ENCODE data around the gene UGT1A9. TPM values are rescaled to one million over a fixed set of nuclear protein-coding genes. Genes with fewer than 3 reads are reported as not detected.
A peak's percentile ranks its signal among the peaks of the same experiment; 100 is the strongest.

UGT1A9 gene
- total RNA-seq, 1 experiment from 2014 or later = not detected

DNA sequence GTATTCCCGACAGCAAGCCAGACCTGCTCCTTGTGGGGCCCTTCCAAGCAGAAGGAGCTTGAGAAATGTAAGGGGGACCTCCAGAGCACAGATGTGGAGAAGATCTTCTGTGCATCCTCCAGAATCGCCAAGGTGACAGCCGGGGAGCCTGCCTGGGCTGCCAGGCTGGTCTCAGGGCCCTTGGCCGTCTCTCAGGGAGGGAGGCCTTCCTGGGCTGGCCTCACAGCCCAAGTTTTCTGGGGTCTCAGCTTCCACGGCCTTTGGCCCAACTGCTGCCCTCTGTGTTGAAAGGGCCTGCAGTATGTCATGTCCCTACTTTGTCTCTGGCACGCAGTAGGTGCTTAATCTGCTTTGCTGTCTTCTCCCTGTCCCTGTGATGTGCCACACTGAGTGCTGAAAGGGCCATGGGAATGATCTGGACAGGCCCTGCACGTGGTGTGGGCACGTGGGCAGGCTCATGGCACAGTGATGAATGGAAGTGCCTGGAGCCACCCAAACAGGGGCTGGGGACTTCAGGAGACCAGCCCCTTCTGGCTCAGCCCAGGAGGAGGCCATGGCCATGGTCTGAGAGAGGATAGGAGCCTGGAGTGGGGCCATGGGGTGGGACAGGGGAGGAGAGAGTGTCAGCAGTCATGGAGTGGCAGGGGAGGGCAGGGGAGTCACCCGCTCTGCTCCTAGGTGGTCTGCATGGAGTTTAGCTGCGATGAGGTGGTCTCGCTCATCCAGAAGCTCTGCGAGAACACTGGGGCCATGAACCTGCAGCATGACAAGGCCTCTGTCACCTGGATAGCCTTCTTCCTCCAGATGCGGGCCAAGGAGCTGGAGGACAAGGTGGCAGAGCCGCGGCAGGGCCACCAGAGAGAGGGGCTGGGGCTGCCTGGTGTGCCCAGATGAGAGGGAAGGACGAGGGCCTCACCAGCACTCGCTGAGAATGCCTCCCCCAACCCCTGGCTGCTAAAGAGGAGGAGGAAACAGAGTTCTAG, 147.2 kb downstream of the UGT1A9 start:
- Histone ChIP-seq H3K9ac (ENCODE audit: low read length) (no peak overlapping the region), H3K9me3 (ENCODE audit: low read length) (no peaks in the 10 kb centered on the region), H3K79me2 (ENCODE audit: low read length) (no peaks in the 10 kb centered on the region), H4K20me1 (ENCODE audit: insufficient read depth, low read depth, low read length) (no peaks in the 10 kb centered on the region), H2AFZ (ENCODE audit: low read length) (no peak overlapping the region), H3K4me1 (ENCODE audit: low read length) (peaks cover 59% of the 10 kb centered on the region), H3K36me3 (ENCODE audit: insufficient read depth, low read length) (no peaks in the 10 kb centered on the region), H3K4me3 (ENCODE audit: low read length) (no peak overlapping the region), H3K27ac (ENCODE audit: low read length) (no peak overlapping the region), H3K27me3 (ENCODE audit: low read length) (no peaks in the 10 kb centered on the region), H3K9me2 (replicated peaks; ENCODE audit: insufficient read depth, low read length) (no peaks in the 10 kb centered on the region), H3K4me2 (ENCODE audit: low read depth, low read length, poor library complexity, severe bottlenecking) (no peak overlapping the region)
- DNase-seq = no peak

- H3K79me2 ChIP-seq (ENCODE audit: low read length) = no peaks in the 10 kb centered on the region
- no peak overlapping the region for H2AFZ ChIP-seq (ENCODE audit: low read length)
- H4K20me1 ChIP-seq (ENCODE audit: insufficient read depth, low read depth, low read length) = no peaks in the 10 kb centered on the region
- H3K27ac ChIP-seq (ENCODE audit: low read length) = no peak overlapping the region
- no peak overlapping the region for H3K9ac ChIP-seq (ENCODE audit: low read length)
- no peaks in the 10 kb centered on the region for H3K9me2 ChIP-seq (replicated peaks; ENCODE audit: insufficient read depth, low read length)
- no peak overlapping the region for H3K4me3 ChIP-seq (ENCODE audit: low read length)
- no peak overlapping the region for H3K4me2 ChIP-seq (ENCODE audit: low read depth, low read length, poor library complexity, severe bottlenecking)
- peaks cover 59% of the 10 kb centered on the region for H3K4me1 ChIP-seq (ENCODE audit: low read length)
- no peaks in the 10 kb centered on the region for H3K9me3 ChIP-seq (ENCODE audit: low read length)
- H3K36me3 ChIP-seq (ENCODE audit: insufficient read depth, low read length) = no peaks in the 10 kb centered on the region
- DNase-seq = no peak
- no peaks in the 10 kb centered on the region for H3K27me3 ChIP-seq (ENCODE audit: low read length)
Measured at GRCh38 chr2:233819884-233820773, 148.4 kb downstream of the UGT1A9 start.

DNA sequence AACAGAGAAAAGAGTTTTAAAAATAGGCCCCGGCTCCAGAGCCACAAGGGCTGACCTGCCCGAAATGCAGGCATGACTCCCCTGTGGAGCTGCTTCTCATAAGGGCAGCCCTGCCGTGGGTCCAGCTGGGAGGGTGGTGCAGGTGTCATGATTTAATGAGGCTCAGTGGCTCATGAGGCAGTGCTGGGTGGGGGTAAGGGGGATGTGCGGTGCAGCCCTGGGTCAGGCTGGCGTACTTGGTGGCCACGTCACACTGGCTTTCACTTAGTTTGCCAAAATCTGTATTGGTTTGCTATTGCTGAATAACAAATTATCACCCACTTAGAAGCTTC, 149.0 kb downstream of the UGT1A9 start:
- H3K9me2 ChIP-seq (replicated peaks; ENCODE audit: insufficient read depth, low read length) = no peaks in the 10 kb centered on the region
- H3K36me3 ChIP-seq (ENCODE audit: insufficient read depth, low read length) = no peaks in the 10 kb centered on the region
- H3K4me1 ChIP-seq (ENCODE audit: low read length) = peaks cover 60% of the 10 kb centered on the region
- H3K27me3 ChIP-seq (ENCODE audit: low read length) = no peaks in the 10 kb centered on the region
- no peak overlapping the region for H2AFZ ChIP-seq (ENCODE audit: low read length)
- no peaks in the 10 kb centered on the region for H4K20me1 ChIP-seq (ENCODE audit: insufficient read depth, low read depth, low read length)
- no peaks in the 10 kb centered on the region for H3K9me3 ChIP-seq (ENCODE audit: low read length)
- H3K9ac ChIP-seq (ENCODE audit: low read length) = no peak overlapping the region
- H3K4me2 ChIP-seq (ENCODE audit: low read depth, low read length, poor library complexity, severe bottlenecking) = no peak overlapping the region
- no peak for DNase-seq
- H3K79me2 ChIP-seq (ENCODE audit: low read length) = no peaks in the 10 kb centered on the region
- no peak overlapping the region for H3K4me3 ChIP-seq (ENCODE audit: low read length)
- H3K27ac ChIP-seq (ENCODE audit: low read length) = no peak overlapping the region

- Histone ChIP-seq H3K4me3 (ENCODE audit: low read length) (no peak overlapping the region), H3K36me3 (ENCODE audit: insufficient read depth, low read length) (no peaks in the 10 kb centered on the region), H3K4me2 (ENCODE audit: low read depth, low read length, poor library complexity, severe bottlenecking) (no peak overlapping the region), H3K4me1 (ENCODE audit: low read length) (peaks cover 57% of the 10 kb centered on the region), H3K27ac (ENCODE audit: low read length) (no peak overlapping the region), H2AFZ (ENCODE audit: low read length) (no peak overlapping the region), H3K27me3 (ENCODE audit: low read length) (no peaks in the 10 kb centered on the region), H3K79me2 (ENCODE audit: low read length) (no peaks in the 10 kb centered on the region), H3K9ac (ENCODE audit: low read length) (no peak overlapping the region), H3K9me3 (ENCODE audit: low read length) (no peaks in the 10 kb centered on the region), H4K20me1 (ENCODE audit: insufficient read depth, low read depth, low read length) (no peaks in the 10 kb centered on the region), H3K9me2 (replicated peaks; ENCODE audit: insufficient read depth, low read length) (no peaks in the 10 kb centered on the region)
- no peak for DNase-seq
Measured at GRCh38 chr2:233821196-233821595, 149.5 kb downstream of the UGT1A9 start.

- Histone ChIP-seq H3K4me1 (ENCODE audit: low read length) (peaks cover 61% of the 10 kb centered on the region), H3K9me2 (replicated peaks; ENCODE audit: insufficient read depth, low read length) (no peaks in the 10 kb centered on the region), H2AFZ (ENCODE audit: low read length) (no peak overlapping the region), H3K4me2 (ENCODE audit: low read depth, low read length, poor library complexity, severe bottlenecking) (no peak overlapping the region), H3K27me3 (ENCODE audit: low read length) (no peaks in the 10 kb centered on the region), H4K20me1 (ENCODE audit: insufficient read depth, low read depth, low read length) (no peaks in the 10 kb centered on the region), H3K79me2 (ENCODE audit: low read length) (no peaks in the 10 kb centered on the region), H3K4me3 (ENCODE audit: low read length) (no peak overlapping the region), H3K27ac (ENCODE audit: low read length) (no peak overlapping the region), H3K9ac (ENCODE audit: low read length) (no peak overlapping the region), H3K36me3 (ENCODE audit: insufficient read depth, low read length) (no peaks in the 10 kb centered on the region), H3K9me3 (ENCODE audit: low read length) (no peaks in the 10 kb centered on the region)
- DNase-seq = no peak
Measured at GRCh38 chr2:233821709-233822100, 150.0 kb downstream of the UGT1A9 start.

DNA sequence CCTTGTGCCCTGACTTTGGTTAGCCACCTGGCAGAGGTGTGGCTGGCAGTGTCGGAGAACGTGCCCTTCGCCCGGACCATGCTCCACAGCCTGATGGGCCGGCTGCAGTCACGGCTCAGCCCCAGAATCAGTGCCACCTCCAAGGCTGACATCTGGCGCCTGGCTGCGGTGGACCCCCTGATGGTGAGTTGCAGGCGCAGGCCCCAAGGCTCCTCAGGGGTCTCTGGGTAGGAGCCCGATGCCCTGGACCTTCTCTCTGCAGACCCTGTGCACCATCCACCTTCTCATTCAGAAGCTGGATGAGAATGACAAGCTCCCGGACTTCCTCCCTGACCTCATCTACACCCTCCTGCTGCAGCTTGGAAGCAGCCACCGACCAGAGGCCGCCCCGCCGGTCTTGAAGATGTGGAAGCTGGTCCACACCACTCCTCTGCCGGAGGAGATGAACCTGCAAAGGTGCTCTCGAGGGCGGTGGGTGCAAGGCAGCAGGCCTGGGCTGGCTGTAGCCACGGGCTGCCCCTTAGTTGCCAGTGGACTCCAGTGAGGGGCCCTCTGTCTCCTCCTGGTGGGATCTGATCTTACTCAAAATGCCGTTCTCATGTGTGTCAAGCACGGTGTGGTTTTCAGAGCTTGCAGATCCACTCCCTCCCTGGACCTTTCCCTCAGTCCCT, 150.5 kb downstream of the UGT1A9 start:
- Histone ChIP-seq H3K9ac (ENCODE audit: low read length) (0 out of 2 replicates have a peak overlapping the region, but pooled peaks have one; percentile 35), H3K9me2 (replicated peaks; ENCODE audit: insufficient read depth, low read length) (no peaks in the 10 kb centered on the region), H2AFZ (ENCODE audit: low read length) (no peak overlapping the region), H3K79me2 (ENCODE audit: low read length) (no peaks in the 10 kb centered on the region), H3K4me3 (ENCODE audit: low read length) (no peak overlapping the region), H4K20me1 (ENCODE audit: insufficient read depth, low read depth, low read length) (no peaks in the 10 kb centered on the region), H3K4me2 (ENCODE audit: low read depth, low read length, poor library complexity, severe bottlenecking) (no peak overlapping the region), H3K27me3 (ENCODE audit: low read length) (no peaks in the 10 kb centered on the region), H3K9me3 (ENCODE audit: low read length) (no peaks in the 10 kb centered on the region), H3K4me1 (ENCODE audit: low read length) (peaks cover 63% of the 10 kb centered on the region), H3K36me3 (ENCODE audit: insufficient read depth, low read length) (no peaks in the 10 kb centered on the region), H3K27ac (ENCODE audit: low read length) (no peak overlapping the region)
- no peak for DNase-seq
